Measurements from ENCODE around the gene TMEM201.

Gene TMEM201

DNA sequence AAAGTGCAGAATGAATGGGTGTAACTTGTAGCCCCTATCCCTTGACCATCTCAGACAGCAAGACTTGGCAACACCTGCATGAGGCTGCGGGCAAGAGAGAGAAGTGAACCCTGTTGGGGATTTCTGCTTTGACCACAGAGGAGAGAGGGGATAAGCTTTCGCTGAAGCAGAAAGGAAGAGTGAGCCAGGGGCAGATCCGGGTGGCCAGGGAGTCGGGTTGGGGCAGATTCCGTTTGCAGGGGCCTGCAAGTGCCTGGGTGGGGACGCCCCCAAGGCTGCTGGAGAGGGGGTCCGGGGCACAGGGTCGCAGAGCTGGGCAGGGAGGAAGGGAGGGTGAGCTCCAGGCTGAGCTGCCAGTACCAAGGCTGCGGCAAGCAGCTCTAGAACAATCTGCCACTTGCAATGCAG lies 37.5 kb downstream of the TMEM201 start:
- no peak for DNase-seq

DNA sequence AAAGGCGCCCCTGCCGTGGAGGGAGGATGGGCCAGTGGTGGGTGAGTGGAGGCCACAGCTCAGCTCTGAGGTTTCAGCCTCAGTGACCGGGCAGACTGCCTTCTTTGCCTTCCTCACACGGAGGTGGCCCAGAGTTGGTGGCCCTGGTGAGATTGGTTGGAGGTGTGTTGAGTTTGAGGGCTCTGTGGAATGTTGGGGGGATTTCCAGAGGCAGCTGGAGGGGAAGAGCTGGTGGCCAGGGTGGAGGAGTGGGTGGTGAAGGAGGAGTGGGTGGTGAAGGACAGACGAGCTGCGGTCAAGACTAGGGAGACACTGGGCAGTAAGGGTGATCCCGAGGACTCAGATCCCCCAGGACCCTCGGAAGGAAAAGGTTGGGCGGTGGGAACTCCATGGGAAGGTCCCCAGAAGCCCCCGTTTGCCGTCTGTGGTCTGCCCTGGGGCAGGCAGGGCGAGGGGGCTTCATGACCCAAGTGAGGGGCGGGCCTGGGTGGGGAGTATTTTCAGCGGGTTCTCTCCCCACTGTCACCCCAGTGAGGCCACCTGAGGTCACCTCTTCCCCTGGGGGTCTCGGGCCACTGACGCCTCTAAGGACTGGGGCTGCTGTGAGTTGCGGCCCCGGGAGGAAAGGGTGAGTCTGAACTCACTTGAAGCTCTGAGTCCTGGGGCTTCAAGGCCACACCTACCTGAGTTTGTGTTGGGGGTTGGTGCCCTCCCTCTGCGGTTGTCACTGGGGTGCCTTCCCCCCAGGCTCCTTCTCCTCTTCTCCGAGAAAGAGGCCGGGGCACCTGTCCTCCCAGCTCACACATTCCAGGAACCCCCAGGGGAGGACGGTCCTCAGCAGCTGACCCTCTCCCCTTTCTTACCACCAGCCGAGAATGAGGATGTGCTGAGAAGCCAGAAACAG lies 40.1 kb downstream of the TMEM201 start:
- no peak for DNase-seq

DNA sequence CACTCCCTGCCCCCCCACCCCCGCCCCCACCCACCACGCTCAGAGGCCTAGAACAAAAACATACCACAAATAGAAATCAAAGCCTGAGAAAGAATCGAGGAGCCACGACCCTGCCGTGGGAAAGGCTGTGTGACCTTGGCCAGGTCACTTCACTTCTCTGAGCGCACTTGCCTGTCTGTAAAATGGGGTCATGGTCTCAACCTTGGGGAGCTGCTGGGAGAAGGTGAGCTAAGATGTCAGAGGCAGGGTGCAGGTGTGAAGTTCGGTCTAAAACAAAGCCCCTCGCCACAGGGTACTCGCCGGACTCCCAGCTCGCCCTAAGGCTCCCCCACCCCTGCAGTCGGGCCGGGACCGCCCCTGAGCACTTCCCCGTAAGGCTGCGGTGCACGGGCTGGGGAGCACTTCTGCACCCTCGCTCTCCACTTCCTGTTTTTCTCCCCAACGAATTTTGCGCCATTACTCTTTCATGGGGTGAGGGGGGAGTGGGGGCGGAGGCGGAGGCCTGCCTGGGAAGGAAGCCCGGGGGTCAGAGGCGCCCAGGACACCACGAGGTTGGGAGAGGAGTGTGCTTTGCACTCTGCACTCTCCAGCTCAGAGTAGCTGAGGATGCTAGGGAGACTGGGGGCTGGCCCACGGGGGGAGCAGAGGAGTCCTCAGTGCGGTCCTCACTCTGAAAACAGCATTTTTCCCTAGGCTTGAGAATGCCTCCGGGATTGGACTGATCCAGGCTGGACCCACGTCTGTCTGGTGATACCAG lies 40.9 kb downstream of the TMEM201 start:
- DNase-seq, result no peak

DNA sequence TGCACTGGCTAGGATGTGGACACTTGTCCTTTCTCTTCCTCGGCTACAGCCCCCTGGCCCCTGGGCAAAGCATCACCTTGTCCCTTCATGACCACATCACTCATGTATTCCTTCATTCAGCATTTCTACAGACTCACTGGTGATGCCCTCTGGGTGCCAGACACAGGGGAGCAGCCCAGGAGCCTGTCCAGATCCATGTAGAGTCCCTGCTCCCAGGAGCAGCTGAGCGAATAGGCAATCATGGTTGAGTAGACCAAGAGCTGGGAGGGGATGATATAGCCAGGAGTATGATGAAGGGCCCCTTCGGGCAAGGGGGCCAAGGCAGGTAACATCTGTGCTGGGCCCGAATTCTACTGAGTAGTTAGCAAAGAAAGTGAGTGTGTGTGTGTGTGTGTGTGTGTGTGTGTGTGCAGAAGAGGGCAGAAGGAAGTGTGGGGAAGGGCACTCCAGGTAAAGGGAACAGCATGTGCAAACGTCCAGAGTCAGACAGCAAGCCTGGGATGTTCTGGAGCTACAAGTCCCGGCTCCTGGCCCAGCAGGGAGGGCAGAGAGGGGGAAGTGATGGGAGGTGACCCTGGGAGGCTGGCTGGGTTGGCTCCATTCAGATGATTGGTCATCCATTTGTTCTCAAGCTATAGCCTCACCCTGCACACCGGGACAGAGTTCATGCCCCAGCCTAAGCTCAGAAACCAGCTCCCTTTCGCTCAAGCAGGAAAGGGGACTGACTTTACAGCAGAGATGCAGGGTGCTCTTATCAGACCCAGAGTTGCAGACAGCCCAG lies 41.8 kb downstream of the TMEM201 start:
- DNase-seq, result no peak

DNA sequence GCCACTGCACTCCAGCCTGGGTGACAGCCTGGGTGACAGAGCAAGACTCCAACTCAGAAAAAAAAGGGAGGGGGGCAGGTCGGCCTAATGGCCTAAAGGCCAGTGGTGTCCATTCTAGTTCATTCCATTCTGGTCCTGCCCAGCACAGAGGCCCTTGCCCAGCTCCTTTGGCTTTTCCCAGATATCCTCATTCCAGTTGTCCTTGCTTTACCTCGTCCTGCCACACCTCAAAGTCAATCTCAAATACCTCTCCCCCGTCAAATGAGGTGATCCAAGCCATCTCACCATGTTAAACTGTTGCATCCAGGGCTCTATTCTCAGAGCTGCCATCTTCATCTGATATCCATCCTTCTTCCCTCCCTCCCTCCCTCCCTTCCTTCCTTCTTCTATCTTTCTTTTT lies 42.9 kb downstream of the TMEM201 start:
- DNase-seq, result no peak

DNA sequence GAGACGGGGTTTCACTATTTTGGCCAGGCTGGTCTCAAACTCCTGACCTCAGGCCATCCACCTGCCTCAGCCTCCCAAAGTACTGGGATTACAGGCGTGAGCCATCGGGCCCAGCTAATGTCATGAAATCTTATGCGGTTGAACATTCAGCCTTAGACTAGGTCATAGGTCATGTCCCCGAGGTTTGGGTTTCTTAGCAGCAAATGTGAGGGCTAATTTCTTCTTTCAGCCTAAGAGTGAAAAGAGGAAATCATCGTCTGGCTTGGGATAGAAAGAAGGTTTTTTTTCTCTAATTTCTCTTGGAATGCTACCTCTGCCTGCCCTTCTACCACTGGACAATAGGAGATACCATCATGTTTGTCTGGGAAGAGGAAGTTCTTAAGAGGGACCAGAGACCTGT lies 44.8 kb downstream of the TMEM201 start:
- DNase-seq, result no peak

DNA sequence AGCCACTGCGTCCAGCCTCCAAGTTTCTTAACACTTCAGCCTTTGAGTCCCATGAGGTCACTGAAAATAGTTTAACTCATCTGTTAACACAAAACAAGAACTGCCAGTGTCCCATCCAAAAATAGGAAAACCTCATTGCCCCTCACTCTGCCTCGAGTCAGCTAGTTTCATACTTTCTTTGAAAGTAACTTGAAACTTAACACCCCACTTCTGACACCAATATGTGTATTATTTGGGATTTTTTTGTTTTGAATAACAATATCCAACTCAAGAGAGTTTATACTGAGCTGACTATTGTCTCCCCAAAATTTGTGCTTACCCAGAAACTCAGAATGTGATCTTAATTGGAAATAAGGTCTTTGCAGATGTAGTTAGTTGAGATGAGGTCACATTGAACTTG lies 45.9 kb downstream of the TMEM201 start:
- DNase-seq, result no peak

DNA sequence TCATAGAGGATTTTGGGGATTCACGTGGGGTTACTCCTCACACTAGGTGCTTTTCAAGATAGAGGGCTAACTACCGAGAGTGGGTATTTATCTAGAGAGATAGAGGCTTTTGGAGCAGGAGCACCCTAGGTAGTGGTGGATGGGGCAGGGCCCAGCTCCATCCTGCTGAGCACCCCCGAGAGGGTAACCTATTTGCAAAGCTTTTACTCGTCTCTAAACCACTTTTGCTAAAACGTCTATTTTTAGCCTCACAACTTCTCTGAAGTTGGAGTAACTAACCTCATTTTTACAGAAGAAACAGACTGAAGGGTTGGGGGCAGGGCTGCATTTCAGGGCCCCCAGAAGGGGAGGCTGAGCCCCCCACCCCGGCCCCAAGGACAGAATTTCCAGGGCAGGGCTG lies 50.5 kb downstream of the TMEM201 start:
- DNase-seq, result no peak

DNA sequence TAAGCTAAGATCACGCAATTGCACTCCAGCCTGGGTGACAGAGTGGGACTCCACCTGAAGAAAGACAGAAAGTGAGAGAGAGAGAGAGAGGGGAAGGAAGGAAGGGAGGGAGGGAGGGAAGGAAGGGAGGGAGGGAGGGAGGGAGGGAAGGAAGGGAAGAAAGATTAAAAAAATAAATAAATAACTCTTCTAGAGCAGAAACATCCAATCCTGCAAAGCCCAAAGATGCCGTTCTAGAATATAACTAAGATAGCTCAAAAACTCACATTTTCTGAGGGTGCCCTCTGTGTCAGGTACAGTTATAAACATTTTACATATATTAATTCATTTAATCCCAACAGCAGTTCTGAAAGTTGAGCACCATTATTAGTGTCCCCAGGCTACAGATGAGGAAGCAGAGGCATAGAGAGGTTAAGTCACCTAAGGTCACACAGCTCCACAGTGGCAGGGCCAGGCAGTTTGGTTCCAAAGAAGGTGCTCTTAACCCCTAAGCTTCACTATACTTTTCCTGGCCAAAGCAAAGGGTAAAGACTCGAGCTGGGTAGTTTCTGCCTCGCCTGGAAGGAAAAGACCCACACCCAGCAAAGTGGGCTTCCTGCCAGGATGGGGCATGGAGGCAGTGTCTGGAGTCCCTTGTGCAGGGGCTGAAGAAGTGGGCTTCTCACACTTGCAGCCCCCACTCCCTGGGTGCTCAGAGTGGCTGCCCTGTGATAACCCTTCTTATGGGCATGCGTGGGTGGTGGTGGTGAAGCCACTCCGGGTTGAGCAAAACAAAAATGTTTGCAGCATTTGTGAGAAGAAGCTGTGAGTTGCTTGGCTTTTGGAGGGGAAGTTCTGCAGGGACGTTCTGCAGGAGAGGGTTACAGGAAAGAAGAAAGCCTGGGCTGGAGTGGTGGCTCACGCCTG lies 54.9 kb downstream of the TMEM201 start:
- DNase-seq, result no peak

DNA sequence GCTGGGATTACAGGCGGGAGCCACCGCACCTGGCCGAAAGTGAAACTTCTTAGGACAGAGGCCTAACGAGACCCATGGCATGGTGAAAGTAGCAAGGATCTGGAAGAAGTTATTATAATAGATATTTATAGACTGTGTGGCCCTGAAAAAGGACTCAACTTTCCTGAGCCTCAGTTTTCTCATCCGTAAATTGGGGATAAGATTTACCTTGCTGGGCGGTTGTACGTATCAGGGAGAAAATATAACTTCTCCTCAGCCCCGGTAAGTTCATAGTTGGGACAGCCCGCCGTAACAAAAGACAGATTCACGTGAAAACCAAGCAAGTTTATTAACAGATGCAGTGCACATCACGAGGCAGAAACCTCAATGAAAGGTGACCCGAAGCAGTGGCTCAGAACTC lies 57.3 kb downstream of the TMEM201 start:
- DNase-seq, result no peak

DNA sequence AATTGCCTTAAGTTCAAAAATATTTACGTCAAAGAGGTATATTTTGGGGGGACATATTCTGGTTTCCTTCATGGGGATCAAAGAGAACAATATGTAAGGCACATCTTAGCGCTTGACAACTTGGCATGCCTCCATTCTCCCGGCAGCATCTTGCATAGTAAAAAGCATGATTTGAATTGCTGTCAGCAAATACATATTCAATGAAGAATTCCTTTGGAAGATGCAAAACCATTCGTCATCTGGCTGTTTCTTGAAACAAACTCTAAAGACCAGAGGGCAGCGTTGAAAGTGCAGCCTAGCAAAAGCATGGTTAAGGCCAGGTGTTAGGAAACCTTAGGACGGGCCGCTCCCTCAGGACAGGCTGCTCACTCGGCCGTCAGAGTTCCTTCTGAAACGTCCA lies 59.5 kb downstream of the TMEM201 start:
- no peak for DNase-seq

DNA sequence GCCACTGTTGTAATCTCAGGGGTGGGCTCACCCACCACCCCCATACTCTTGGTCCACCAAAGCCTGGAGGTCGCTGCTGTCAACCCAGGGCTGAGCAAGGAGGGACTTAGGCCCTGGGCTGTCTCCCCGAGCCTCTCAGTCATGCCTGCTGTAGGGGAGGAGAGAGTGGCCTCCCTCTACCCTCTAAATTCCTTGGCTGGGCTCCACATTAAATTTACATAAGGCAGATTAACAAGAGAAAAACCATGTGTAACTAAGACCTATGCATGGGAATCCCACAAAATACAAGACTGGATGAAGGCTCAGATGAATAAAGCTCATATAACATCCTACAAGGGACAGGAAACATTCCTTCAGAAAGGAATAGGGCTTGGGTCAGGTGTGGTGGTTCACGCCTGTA lies 61.1 kb downstream of the TMEM201 start:
- DNase-seq, result no peak

DNA sequence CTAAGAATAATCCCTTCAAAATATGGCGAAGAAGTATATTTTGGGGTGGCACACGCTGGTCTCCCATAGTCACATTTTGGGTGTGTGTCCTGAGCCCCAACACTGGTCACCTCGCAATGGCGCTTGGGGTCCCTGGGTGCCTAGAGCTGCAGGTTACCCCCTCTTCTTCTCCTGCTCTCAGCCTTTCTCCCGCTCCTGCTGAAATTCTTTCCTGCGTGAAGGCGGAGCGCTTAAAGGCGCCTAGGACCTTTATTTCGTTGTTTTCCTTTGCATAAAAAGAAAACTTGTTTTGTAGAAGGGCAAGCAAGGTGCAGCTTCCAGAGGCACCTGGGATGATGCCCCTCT lies 62.5 kb downstream of the TMEM201 start:
- no peak for DNase-seq

DNA sequence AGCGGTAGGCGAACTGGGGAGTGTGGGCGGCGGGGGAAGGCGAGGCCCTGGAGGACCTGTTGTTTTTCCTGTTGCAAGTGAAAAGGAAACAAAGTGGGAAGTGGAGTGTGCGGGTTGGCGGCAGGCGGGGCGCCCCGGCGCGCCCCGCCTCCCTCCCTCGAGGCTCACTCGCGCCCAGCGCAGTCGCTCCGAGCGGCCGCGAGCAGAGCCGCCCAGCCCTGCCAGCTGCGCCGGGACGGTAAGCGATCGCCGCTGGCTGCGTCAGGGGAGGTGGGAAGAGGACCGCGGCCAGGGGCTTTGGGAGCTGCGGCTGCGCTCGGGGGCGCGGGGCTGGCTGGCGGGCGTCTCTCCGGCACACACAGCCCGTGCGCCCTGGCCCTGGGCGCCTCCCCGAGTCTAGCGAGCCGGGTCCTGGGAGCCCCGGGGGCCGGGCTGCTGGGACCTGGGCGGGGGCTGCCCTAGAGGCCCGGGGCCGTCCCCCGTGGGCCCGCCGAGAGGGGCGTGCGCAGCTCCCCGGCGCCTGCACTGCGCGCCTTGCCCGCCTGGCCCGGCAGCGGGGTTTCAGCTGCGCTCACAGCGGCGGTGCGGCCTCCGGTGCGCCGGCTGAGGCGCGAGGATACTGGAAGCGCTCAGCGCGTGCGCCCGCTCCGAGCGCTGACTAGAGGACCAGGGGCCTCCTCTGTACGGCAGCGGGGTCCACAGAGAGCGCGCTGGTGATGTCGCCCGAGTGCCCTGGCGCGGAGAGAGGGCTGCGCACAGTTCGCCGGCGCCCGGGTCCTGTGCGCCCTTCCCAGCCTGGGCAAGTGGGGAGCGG lies 63.1 kb downstream of the TMEM201 start, which contains the start of gene PIK3CD:
TSS of gene PIK3CD (plus strand) at position 167 of the 814 bp plus-strand sequence. CDS start 58,725 bp downstream, outside the sequence.
- DNase-seq, result no peak

DNA sequence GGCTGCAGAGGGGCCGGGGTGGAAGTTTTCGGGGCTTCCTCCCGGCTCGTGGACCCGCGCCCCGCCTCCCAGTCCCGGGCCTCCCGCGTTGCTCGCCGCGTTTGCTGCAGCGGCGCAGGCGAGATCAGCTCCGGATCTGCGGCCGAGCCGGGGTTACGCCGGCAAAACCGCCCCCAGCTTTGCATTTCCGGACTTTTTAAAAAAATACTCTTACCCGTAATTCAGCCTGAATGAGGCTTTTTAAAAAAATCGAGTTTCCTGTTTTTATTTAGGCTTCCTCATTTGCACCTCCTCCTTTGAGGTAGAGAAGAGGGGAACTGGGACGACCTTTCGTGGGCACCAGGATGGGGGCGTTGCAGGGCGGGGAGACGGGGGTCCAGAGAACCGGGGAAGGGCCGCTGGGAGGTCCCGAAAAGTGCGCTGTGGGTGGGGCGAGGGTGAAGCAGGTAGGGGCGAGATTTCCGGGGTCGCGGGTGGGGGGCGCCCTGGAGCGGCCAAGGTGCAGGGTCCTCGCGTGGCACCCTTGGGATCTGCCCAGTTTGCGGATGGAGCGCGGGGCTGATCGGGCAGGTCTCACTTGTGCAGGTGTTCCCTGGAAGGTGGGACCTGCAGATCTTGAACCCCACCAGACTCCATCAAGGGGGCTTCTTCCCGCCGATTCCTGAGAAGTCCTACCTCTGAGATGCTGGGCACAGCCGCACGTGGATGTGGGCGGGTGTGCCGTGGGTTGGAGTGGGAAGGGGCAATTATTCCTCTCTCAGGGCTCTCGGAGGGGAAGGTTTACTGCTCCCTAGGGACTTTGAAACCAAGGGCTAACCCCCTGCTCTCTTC lies 63.9 kb downstream of the TMEM201 start:
- no peak for DNase-seq

DNA sequence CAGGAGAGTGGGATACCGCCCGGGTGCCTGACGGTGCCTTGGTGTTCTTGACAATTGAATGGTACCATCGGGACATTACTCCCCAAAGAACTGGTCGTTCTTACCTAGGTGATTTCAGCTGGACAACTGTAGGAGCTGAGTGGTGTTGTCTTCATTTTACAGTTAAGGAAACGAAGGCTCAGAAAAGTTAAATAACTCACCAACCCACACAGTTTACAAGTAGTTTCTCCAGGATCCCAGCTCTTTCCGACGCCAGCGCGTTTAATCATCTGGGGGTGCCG lies 64.4 kb downstream of the TMEM201 start:
- no peak for DNase-seq

DNA sequence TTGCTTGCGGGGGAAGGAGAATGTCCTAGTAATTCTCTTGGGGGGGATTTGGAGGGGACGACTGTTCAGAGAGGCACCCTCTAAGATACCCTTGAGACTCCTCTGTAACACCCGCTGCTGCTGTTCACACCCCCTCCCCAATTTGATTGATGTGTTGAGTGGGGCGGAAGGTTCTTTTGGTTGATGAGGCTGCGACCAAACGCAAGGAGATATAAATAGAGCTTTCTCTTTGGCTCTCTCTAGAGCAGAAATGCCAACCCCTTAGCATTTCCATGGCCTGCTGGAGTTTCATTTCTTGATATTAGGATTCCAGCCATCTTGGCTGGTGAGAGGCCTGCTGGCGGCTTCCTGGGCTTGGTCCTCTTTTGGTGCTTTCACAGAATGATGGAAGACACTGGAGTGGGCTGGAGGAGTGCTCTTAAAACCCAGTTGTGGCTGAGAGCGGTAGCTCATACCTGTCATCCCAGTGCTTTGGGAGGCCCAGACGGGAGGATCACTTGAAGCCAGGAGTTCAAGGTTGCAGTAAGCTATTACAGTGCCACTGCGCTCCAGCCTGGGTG lies 64.9 kb downstream of the TMEM201 start:
- no peak for DNase-seq

DNA sequence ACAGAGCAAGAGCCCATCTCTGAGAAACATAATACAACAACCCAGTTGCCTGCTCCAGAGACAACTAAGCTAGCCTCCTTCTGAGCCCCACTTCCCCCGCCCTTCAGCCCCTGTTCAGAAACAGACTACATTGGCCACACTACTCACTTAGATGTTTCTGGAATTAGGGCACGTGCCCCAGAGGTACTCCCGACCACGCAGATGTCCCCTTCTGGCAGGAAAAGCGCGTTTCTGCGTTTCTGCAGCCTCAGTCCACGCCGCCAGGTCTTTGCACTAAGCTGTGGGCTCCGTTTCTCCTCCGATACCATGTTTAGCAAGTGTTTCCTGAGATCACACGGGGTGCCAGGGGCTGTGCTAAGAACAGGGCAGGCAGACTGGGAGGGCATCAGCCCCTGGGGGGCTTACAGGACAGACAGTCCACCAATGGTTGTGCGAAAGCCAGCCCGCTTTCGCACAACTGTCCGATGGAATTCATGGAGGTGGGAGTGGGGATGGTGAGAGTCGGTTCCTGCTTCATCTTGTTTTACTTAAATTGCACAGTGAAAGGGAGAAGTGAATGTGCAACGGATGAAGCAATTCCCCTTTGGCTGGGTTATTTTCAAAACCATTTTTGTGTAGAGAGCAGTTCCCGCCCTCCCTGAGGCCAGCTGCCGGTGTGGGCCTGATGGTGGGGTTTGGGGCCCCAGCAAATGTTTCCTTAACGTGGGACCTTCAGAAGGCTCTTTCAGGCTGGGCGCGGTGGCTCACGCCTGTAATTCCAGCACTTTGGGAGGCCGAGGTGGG lies 65.5 kb downstream of the TMEM201 start:
- DNase-seq, result no peak

All from NCI-H1048 (cell line).